Measurements from ENCODE around the gene FAM193B.

Gene FAM193B

GRCh38 chr5:177554474-177555111 lies at the start of gene FAM193B:
FAM193B (minus strand) TSS chr5:177554563; CDS start chr5:177554458, 105 bp downstream.
- DNase-seq = peak; percentile 63

- DNase-seq = no peak
Observed at GRCh38 chr5:177604116-177604521, 49.8 kb upstream of the FAM193B start.

DNA sequence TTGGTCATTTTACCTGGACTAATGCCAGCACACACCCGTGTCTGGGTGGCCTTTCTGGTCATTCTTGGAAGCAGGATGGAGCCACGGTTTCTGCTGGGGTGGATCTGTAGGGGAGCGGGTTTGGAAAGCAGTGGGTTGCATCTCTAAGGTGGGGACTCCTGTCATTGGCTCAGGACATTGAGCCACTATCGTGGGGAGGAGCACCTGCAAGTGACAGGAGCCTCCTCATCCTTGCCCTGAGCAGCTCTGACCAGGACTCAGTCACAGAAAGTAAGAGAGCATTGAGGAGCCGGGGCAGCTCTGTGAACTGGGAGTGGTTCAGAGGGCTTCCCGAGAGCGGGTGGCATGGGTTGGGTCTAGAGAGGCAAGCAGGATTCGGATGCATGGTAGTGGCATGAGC lies 49.3 kb upstream of the FAM193B start:
- no peak for DNase-seq

GRCh38 chr5:177602458-177602830 lies 48.1 kb upstream of the FAM193B start:
- DNase-seq = no peak

DNA sequence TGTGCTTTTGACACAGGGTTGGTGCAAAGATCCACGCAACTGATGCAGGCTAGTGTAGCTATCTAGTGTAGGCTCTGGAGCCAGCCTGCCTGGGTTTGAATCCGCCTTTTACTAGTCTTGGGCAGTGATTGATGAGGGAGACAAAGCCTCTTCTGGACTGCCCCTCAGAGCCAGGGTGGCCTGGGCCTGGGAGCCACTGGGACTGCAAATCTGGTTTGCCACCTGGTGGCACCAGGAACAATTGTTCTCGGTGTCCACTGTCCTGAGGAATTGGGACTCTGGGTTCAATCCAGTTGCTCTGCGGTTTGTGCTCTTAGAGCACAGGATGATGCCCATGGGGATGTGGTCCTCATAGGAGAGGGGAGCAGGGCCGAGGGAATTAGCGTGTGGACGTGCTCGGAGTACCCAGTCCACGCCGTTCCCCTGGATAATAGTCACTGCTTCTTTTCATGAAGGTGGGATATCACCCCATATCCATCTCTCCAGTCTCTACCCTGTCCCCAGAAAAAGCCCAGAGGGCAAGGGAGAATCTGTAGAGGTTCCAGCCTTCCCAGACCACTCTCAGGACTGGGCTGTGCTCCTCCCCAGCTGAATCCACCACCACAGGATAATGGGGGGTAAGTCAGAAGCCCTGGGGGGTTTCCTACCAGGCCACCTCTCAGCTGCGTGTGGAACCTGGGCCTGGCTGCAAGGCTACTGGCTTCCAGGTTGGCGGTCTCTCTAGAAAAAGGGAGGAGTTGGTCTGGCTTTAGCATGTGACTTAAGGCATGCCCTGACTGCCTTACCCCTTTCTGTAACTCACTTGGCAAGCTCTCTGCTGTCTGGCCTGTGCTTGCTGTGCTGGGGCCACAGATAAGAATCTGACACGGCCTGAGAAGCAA lies 47.5 kb upstream of the FAM193B start:
- no peak for DNase-seq

DNA sequence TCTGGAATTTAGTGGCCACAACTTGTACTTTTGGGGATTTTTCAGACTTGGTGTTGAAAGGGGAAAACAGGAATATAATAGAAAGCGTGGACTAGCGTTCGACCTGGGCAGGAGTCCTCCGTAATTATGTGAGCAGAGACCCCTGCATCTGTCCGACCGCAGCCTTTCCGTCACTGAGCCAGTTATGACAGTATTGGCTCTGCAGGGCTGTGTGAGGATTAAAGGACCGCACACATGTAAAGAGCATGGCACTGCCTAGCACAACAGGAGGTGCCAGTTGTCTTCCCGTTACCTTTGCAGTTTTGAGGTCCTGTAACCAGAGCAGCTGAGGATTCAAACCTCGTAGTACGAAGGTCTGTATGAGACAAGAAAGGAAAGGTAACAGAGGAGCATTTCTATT lies 46.8 kb upstream of the FAM193B start:
- no peak for DNase-seq

- no peak for DNase-seq
Observed at GRCh38 chr5:177600508-177601018, 46.2 kb upstream of the FAM193B start.

- DNase-seq = peak; percentile 23
Observed at GRCh38 chr5:177599731-177600507, 45.6 kb upstream of the FAM193B start, which contains the start of gene B4GALT7. B4GALT7 (plus strand) TSS chr5:177600132; CDS start chr5:177600211, 79 bp downstream.

DNA sequence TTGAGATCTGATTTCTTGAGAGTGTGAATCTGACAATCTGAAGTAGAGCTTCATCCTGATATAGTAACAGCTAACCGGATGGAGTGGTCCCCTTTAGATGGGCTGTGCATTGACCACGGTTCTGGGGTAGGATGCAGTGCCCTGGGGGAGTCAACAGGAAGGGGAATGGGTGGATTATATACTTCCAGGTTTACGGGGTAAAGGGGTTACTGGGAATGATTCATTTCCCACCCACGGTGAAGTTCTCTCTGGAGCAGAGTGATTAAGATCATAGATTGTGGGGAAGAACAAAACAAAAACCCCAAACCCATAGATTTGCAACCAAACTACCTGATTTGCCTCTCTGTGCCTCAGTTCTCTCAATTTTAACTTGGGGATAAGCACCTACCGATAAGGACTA lies 44.1 kb upstream of the FAM193B start:
- no peak for DNase-seq

DNA sequence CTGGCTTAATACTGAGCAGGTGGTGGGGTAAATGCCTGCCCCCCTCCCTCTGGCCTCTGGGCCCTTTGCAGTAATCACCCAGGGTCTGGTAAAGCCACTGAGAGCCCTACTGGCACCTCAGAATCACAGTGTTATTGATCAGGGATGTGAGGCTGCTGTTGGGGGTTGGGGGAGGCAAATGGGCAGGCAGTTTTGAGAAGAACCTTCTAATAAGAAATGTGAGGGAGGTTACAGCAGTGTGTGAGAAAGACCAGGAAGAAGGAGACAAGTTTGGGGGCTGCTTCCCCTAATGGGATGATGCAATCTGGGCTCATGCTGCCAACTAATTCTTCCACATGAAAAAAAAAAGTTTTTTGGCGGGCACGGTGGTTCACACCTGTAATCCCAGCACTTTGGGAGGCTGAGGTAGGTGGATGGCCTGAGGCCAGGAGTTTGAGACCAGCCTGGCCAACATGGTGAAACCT lies 42.4 kb upstream of the FAM193B start:
- no peak for DNase-seq

- no peak for DNase-seq
Observed at GRCh38 chr5:177595991-177596774, 41.8 kb upstream of the FAM193B start.

DNA sequence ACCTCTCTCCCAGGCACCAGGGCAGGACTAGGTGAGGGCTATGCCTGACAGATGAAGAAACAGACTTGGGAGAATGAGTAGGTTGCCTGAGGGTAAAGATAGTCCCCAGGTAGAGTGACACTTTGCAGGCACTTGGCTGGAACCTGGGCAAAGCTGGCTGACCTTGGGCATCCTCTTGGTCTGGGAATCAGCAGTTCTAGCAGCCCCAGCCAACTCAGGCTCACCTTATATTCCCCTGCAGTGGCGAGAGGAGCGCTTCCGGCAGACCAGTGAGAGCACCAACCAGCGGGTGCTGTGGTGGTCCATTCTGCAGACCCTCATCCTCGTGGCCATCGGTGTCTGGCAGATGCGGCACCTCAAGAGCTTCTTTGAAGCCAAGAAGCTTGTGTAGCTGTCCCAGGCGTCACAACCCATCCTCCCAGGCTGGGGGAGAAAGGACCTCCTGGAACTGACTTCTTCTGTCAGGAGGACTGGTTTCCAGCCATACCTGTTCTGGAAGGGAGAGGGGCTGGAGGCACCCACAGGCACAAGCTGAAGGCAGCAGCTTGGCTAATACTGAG lies 40.7 kb upstream of the FAM193B start:
- DNase-seq = no peak

DNA sequence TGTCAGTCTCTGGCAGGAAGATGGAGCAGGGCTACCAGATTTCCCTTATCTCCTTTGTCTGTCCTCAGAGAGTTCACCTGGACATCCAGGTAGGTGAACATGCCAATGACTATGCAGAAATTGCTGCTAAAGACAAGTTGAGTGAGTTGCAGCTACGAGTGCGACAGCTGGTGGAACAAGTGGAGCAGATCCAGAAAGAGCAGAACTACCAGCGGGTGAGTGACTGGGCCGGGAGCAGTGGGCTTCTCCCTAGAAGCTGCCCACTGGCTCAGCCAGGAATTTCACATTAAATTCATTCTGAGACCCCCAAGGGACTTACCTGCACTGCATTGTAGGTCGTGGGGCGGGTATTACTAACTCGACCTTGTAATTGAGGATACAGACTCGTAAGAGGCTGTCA lies 39.7 kb upstream of the FAM193B start:
- DNase-seq = no peak

- no peak for DNase-seq
Observed at GRCh38 chr5:177593511-177593910, 39.1 kb upstream of the FAM193B start.

DNA sequence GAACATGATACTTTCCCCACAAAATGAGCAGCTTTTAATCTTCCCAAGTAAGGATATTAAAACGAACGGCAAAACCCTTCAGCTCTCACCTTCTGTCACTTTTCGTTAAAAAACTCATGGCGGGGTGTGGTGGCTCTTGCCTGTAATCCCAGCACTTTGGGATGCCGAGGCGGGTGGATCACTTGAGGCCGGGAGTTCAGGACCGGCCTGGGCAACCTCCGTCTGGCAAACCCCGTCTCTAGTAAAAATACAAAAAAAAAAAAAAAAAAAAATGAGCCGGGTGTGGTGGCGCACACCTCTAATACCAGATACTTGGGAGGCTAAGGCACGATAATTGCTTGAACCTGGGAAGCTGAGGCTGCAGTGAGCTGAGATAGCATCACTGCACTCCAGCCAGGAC lies 38.5 kb upstream of the FAM193B start:
- DNase-seq = no peak

DNA sequence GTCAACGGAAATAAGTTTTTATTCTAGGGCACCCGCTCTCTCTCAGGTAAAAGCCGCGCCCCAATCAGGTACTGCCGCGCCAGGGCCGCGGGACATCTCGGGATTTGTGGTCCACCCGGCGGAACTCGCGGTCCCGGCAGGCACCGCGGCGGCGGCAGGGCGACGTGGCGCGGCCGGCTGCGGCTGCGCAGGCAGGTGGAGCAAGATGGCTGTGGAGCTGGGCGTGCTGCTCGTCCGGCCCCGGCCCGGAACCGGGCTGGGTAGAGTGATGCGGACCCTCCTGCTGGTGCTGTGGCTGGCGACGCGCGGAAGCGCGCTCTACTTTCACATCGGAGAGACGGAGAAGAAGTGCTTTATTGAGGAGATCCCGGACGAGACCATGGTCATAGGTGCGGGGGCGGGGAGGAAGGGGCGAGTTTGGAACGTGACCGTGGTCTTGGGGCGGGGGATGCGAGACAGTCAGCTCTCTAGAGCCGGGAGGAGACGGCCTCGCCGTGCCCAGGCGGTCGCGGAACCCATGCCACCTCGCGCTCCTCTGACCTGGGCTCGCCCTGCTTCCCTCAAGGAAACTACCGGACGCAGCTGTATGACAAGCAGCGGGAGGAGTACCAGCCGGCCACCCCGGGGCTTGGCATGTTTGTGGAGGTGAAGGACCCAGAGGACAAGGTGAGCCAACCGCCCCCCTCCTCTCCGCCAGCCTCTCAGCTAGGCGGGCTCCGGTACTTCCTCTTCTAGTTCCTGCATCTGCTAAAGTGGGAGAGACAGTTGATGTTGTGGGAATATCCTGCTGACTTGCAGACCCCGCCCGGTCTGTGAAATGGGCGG lies 37.9 kb upstream of the FAM193B start, which contains the start of gene TMED9:
TSS of gene TMED9 (plus strand) at position 194 of the 825 bp plus-strand sequence. CDS start at position 206, 12 bp downstream.
- peak; percentile 56 for DNase-seq

DNA sequence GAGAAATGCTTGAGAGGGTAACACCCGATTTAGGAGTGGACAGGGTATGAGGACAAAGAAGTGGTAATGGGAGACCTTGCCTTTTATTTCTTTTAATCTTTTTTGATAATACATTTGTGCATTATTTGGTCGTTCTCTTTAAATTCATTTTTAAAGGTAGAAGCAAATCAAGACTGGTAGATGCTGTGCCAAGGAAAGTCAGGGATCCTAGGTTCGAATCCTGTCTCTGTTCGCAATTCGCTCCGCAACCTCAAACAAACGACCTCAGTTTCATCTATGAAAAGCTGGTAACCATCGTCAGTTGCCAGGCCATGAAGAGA lies 37.3 kb upstream of the FAM193B start:
- DNase-seq = no peak

GRCh38 chr5:177590406-177590805 lies 36.0 kb upstream of the FAM193B start:
- DNase-seq = no peak

DNA sequence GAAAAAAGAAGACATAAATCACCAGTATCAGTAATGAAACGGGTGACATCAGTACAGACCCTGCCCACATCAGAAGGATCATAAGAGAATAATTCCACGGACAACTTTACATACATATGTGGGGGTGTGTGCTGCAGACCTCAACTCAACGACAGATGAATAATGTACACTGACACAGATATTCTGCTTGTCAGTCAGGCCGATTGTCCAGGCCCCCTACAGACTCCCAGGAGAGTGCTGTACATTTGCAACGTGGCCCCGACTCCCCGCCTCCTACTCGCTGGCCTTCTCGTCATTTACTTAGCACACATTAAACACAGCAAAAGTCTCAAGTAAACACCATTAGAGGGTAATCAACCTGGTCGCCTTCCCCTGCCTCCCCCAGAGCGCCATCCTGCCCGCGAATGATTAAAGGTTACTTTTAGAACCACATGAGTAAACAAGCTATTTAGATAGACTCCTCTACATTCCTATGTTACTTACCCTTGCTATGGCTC lies 34.1 kb upstream of the FAM193B start:
- no peak for DNase-seq

GRCh38 chr5:177578316-177578715 lies 24.0 kb upstream of the FAM193B start:
- no peak for DNase-seq

DNA sequence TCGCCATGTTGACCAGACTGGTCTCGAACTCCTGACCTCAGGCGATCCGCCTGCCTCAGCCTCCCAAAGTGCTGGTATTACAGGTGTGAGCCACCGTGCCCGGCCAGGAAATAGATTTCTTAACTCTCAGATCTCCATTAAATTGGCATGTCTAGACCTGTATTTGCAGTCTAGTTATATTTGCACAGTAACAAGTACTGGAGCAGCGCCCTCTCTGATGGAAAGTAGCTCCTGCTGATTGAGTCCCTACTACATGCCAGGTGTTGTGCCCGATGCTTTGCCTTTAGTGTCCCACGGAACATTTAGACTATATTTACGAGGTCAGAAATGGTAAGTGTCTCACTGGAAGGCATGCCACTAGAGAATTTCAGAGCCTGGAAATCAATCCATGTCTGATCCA lies 21.8 kb upstream of the FAM193B start:
- DNase-seq = no peak
